GM12878 (cell line): ENCODE data around the gene PITRM1.

ENCODE experiments used
- POLR2AphosphoS5 ChIP-seq: IDR thresholded peaks from 2 replicates; pipeline ENCODE4 v1.6.1; 2011; ENCODE audit warnings: mild to moderate bottlenecking, low read length, inconsistent platforms
- TF ChIP-seq, protein P1 (sequence below), 3 experiments: IDR thresholded peaks in 2 of 3; conservative IDR thresholded peaks in 1 of 3; 2 replicates each; pipeline ENCODE4 v1.5.1; 2011; ENCODE audit warnings: low read depth in 3 of 3, low read length in 3 of 3, mild to moderate bottlenecking in 3 of 3, control low read depth in 2 of 3, moderate library complexity in 2 of 3, inconsistent platforms in 1 of 3, mixed read lengths in 1 of 3; ENCODE audit not compliant: control insufficient read depth in 2 of 3, insufficient read depth in 1 of 3; ENCODE audit errors: extremely low read depth in 1 of 3

- TF ChIP-seq, protein P1, sequence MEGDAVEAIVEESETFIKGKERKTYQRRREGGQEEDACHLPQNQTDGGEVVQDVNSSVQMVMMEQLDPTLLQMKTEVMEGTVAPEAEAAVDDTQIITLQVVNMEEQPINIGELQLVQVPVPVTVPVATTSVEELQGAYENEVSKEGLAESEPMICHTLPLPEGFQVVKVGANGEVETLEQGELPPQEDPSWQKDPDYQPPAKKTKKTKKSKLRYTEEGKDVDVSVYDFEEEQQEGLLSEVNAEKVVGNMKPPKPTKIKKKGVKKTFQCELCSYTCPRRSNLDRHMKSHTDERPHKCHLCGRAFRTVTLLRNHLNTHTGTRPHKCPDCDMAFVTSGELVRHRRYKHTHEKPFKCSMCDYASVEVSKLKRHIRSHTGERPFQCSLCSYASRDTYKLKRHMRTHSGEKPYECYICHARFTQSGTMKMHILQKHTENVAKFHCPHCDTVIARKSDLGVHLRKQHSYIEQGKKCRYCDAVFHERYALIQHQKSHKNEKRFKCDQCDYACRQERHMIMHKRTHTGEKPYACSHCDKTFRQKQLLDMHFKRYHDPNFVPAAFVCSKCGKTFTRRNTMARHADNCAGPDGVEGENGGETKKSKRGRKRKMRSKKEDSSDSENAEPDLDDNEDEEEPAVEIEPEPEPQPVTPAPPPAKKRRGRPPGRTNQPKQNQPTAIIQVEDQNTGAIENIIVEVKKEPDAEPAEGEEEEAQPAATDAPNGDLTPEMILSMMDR (IDR thresholded peaks at IDR 0.05 in 2 of 3, conservative IDR thresholded peaks at IDR 0.05 in 1 of 3; ENCODE audit: control insufficient read depth in 2 of 3, extremely low read depth in 1 of 3, insufficient read depth in 1 of 3, low read depth in 3 of 3, low read length in 3 of 3) = no peak
- TF ChIP-seq POLR2AphosphoS5 = no peak
Observed at GRCh38 chr10:3126741-3127346, 45.7 kb downstream of the PITRM1 start.
